Measurements from ENCODE around the gene ROBO2.

ROBO2 gene

GRCh38 chr3:77256584-77257503, 216.9 kb downstream of the ROBO2 start:
- DNase-seq (ENCODE audit: low read depth in 2 of 2): no peak

- no peak for DNase-seq (ENCODE audit: low read depth in 2 of 2)
Observed at GRCh38 chr3:77259694-77260093, 219.8 kb downstream of the ROBO2 start.

- DNase-seq (ENCODE audit: low read depth in 2 of 2): no peak
Observed at GRCh38 chr3:77262361-77262760, 222.5 kb downstream of the ROBO2 start.

- no peak for DNase-seq (ENCODE audit: low read depth in 2 of 2)
Observed at GRCh38 chr3:77267589-77267988, 227.7 kb downstream of the ROBO2 start.

GRCh38 chr3:77271306-77271705, 231.4 kb downstream of the ROBO2 start:
- no peak for DNase-seq (ENCODE audit: low read depth in 2 of 2)

- no peak for DNase-seq (ENCODE audit: low read depth in 2 of 2)
Observed at GRCh38 chr3:77271711-77272110, 231.8 kb downstream of the ROBO2 start.

- DNase-seq (ENCODE audit: low read depth in 2 of 2): no peak
Observed at GRCh38 chr3:77279276-77279675, 239.4 kb downstream of the ROBO2 start.

- DNase-seq (ENCODE audit: low read depth in 2 of 2): no peak
Observed at GRCh38 chr3:77281721-77282120, 241.8 kb downstream of the ROBO2 start.

- no peak for DNase-seq (ENCODE audit: low read depth in 2 of 2)
Observed at GRCh38 chr3:77283108-77283507, 243.2 kb downstream of the ROBO2 start.

GRCh38 chr3:77288348-77288747, 248.4 kb downstream of the ROBO2 start:
- no peak for DNase-seq (ENCODE audit: low read depth in 2 of 2)

GRCh38 chr3:77296527-77296926, 256.6 kb downstream of the ROBO2 start:
- no peak for DNase-seq (ENCODE audit: low read depth in 2 of 2)

- DNase-seq (ENCODE audit: low read depth in 2 of 2): no peak
Observed at GRCh38 chr3:77298417-77298816, 258.5 kb downstream of the ROBO2 start.

- DNase-seq (ENCODE audit: low read depth in 2 of 2): no peak
Observed at GRCh38 chr3:77303955-77304699, 264.2 kb downstream of the ROBO2 start.

- no peak for DNase-seq (ENCODE audit: low read depth in 2 of 2)
Observed at GRCh38 chr3:77304700-77305021, 264.8 kb downstream of the ROBO2 start.

- no peak for DNase-seq (ENCODE audit: low read depth in 2 of 2)
Observed at GRCh38 chr3:77309460-77309859, 269.6 kb downstream of the ROBO2 start.

GRCh38 chr3:77313843-77314242, 273.9 kb downstream of the ROBO2 start:
- no peak for DNase-seq (ENCODE audit: low read depth in 2 of 2)

GRCh38 chr3:77319711-77320110, 279.8 kb downstream of the ROBO2 start:
- no peak for DNase-seq (ENCODE audit: low read depth in 2 of 2)

- no peak for DNase-seq (ENCODE audit: low read depth in 2 of 2)
Observed at GRCh38 chr3:77320514-77320913, 280.6 kb downstream of the ROBO2 start.

- DNase-seq (ENCODE audit: low read depth in 2 of 2): no peak
Observed at GRCh38 chr3:77321646-77322045, 281.7 kb downstream of the ROBO2 start.

- no peak for DNase-seq (ENCODE audit: low read depth in 2 of 2)
Observed at GRCh38 chr3:77323626-77324025, 283.7 kb downstream of the ROBO2 start.

GRCh38 chr3:77324105-77324504, 284.2 kb downstream of the ROBO2 start:
- no peak for DNase-seq (ENCODE audit: low read depth in 2 of 2)

GRCh38 chr3:77325280-77325679, 285.4 kb downstream of the ROBO2 start:
- DNase-seq (ENCODE audit: low read depth in 2 of 2): no peak

- no peak for DNase-seq (ENCODE audit: low read depth in 2 of 2)
Observed at GRCh38 chr3:77325702-77326101, 285.8 kb downstream of the ROBO2 start.
